ENCODE data around the gene SMAD5.

SMAD5 gene

DNA sequence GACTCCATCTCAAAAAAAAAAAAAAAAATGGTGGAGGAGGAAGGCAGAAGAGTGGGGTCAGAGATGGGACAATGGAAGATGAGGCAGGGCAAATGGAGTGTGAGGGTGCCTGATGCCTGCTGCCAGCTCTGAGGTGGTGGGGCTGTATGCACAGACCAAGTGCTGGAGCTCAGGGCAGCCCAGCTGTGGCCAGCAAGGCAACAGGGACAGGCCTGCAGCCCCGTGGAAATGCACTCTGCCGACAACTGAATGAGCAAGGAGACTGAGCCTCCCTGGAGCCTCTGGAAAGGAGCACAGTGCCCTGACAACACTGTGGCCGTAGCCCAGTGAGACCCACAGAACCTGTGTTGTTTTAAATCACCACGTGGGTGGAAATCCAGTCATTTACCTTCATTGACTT, 83.2 kb downstream of the SMAD5 start:
- Histone ChIP-seq H4K20me1 (ENCODE audit: insufficient read depth, low read length) (no peaks in the 10 kb centered on the region), H3K36me3 (replicated peaks; ENCODE audit: insufficient read depth, low read length) (no peaks in the 10 kb centered on the region), H3F3A (ENCODE audit: insufficient read depth, low read length) (no peaks in the 10 kb centered on the region), H3K27me3 (replicated peaks; ENCODE audit: insufficient read depth, low read length) (no peaks in the 10 kb centered on the region), H3K9me3 (replicated peaks; ENCODE audit: insufficient read depth, low read length) (no peaks in the 10 kb centered on the region), H2AFZ (ENCODE audit: low read length) (no peak overlapping the region), H3K4me1 (ENCODE audit: low read length) (no peaks in the 10 kb centered on the region), H3K4me2 (ENCODE audit: low read depth, low read length) (no peak overlapping the region), H3K4me3 (ENCODE audit: low read length) (no peak overlapping the region), H3K9me2 (replicated peaks; ENCODE audit: insufficient read depth, low read length) (no peaks in the 10 kb centered on the region), H3K9ac (ENCODE audit: low read length) (no peak overlapping the region), H3K79me2 (ENCODE audit: low read length) (no peaks in the 10 kb centered on the region), H3K27ac (ENCODE audit: low read length) (no peak overlapping the region)
- TF ChIP-seq EZH2 (optimal IDR thresholded peaks at IDR 0.05; ENCODE audit: low read depth, low read length) = no peak
- TF ChIP-seq EZH2phosphoT487 (IDR thresholded peaks at IDR 0.05; ENCODE audit: low read length) = no peak
- TF ChIP-seq, protein P1, sequence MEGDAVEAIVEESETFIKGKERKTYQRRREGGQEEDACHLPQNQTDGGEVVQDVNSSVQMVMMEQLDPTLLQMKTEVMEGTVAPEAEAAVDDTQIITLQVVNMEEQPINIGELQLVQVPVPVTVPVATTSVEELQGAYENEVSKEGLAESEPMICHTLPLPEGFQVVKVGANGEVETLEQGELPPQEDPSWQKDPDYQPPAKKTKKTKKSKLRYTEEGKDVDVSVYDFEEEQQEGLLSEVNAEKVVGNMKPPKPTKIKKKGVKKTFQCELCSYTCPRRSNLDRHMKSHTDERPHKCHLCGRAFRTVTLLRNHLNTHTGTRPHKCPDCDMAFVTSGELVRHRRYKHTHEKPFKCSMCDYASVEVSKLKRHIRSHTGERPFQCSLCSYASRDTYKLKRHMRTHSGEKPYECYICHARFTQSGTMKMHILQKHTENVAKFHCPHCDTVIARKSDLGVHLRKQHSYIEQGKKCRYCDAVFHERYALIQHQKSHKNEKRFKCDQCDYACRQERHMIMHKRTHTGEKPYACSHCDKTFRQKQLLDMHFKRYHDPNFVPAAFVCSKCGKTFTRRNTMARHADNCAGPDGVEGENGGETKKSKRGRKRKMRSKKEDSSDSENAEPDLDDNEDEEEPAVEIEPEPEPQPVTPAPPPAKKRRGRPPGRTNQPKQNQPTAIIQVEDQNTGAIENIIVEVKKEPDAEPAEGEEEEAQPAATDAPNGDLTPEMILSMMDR (IDR thresholded peaks at IDR 0.05; ENCODE audit: low read length) = no peak
- no peak for DNase-seq

- Histone ChIP-seq H2AFZ (ENCODE audit: low read length) (no peak overlapping the region), H3K4me3 (ENCODE audit: low read length) (no peak overlapping the region), H3K9me2 (replicated peaks; ENCODE audit: insufficient read depth, low read length) (no peaks in the 10 kb centered on the region), H3K4me2 (ENCODE audit: low read depth, low read length) (no peak overlapping the region), H3K9ac (ENCODE audit: low read length) (no peak overlapping the region), H3K36me3 (replicated peaks; ENCODE audit: insufficient read depth, low read length) (no peaks in the 10 kb centered on the region), H3K4me1 (ENCODE audit: low read length) (no peaks in the 10 kb centered on the region), H3K27ac (ENCODE audit: low read length) (no peak overlapping the region), H3K27me3 (replicated peaks; ENCODE audit: insufficient read depth, low read length) (no peaks in the 10 kb centered on the region), H3K9me3 (replicated peaks; ENCODE audit: insufficient read depth, low read length) (no peaks in the 10 kb centered on the region), H3K79me2 (ENCODE audit: low read length) (no peaks in the 10 kb centered on the region), H4K20me1 (ENCODE audit: insufficient read depth, low read length) (no peaks in the 10 kb centered on the region), H3F3A (ENCODE audit: insufficient read depth, low read length) (no peaks in the 10 kb centered on the region)
- TF ChIP-seq, protein P1 (IDR thresholded peaks at IDR 0.05; ENCODE audit: low read length) = no peak
- no peak for TF ChIP-seq EZH2phosphoT487 (IDR thresholded peaks at IDR 0.05; ENCODE audit: low read length)
- no peak for TF ChIP-seq EZH2 (optimal IDR thresholded peaks at IDR 0.05; ENCODE audit: low read depth, low read length)
- no peak for DNase-seq
Observed at GRCh38 chr5:136216230-136216629, 83.6 kb downstream of the SMAD5 start.

DNA sequence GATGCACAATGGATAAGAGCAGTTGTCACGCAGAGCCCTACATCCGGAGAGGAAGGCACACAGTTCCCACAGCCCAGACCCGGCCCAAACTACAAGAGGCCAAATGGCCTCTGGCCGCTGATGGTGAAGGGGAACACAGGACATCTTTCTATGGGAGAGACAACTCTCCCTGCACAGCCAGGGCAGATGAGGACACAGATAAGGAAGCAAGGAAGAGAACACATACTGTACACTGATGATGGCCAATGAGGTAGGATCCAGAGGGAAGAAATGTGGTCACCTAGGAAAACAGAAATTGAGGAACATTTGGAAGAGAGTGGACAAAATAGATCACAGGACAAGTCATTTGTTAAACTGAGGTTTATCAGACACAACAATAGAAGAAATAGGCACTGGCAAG, 88.7 kb downstream of the SMAD5 start:
- Histone ChIP-seq H3K9me3 (replicated peaks; ENCODE audit: insufficient read depth, low read length) (no peaks in the 10 kb centered on the region), H3K9ac (ENCODE audit: low read length) (no peak overlapping the region), H3K4me2 (ENCODE audit: low read depth, low read length) (no peak overlapping the region), H3K79me2 (ENCODE audit: low read length) (no peaks in the 10 kb centered on the region), H3K4me3 (ENCODE audit: low read length) (no peak overlapping the region), H3F3A (ENCODE audit: insufficient read depth, low read length) (no peaks in the 10 kb centered on the region), H3K27ac (ENCODE audit: low read length) (no peak overlapping the region), H3K27me3 (replicated peaks; ENCODE audit: insufficient read depth, low read length) (no peaks in the 10 kb centered on the region), H3K4me1 (ENCODE audit: low read length) (no peaks in the 10 kb centered on the region), H3K9me2 (replicated peaks; ENCODE audit: insufficient read depth, low read length) (no peaks in the 10 kb centered on the region), H2AFZ (ENCODE audit: low read length) (no peak overlapping the region), H4K20me1 (ENCODE audit: insufficient read depth, low read length) (no peaks in the 10 kb centered on the region), H3K36me3 (replicated peaks; ENCODE audit: insufficient read depth, low read length) (no peaks in the 10 kb centered on the region)
- no peak for TF ChIP-seq EZH2phosphoT487 (IDR thresholded peaks at IDR 0.05; ENCODE audit: low read length)
- TF ChIP-seq EZH2 (optimal IDR thresholded peaks at IDR 0.05; ENCODE audit: low read depth, low read length) = no peak
- TF ChIP-seq, protein P1 (IDR thresholded peaks at IDR 0.05; ENCODE audit: low read length) = no peak
- DNase-seq = no peak
